GM13977 (cell line): Measurements from ENCODE around the gene PSMA2.
A peak's percentile ranks its signal among the peaks of the same experiment; 100 is the strongest.
"Not testable (repeated sequence)": the region's sequence is repeated elsewhere in the genome, so short reads cannot be mapped to it uniquely, and the experiment has no call there.

ENCODE experiments used
- DNase-seq: peaks from one replicate; pipeline ENCODE4 v3.0.0; 2012; ENCODE audit warnings: low spot score
- in situ Hi-C: fragments of 300-500 bp; cut with MboI; formaldehyde crosslinking; loops from one replicate; pipeline ENCODE4 v1.12.0; 2022; ENCODE audit warnings: low sequenced_read_pairs, low pct_unique_long_range_greater_than_20kb, mixed read lengths, inconsistent platforms; ENCODE audit not compliant: unreplicated experiment
- TF ChIP-seq, protein P1 (sequence below): IDR thresholded peaks from 2 replicates; pipeline ENCODE4 v1.5.1; 2012; ENCODE audit warnings: mild to moderate bottlenecking, control low read depth; ENCODE audit not compliant: insufficient read depth; ENCODE audit errors: extremely low read depth, missing control alignments

PSMA2 gene

DNA sequence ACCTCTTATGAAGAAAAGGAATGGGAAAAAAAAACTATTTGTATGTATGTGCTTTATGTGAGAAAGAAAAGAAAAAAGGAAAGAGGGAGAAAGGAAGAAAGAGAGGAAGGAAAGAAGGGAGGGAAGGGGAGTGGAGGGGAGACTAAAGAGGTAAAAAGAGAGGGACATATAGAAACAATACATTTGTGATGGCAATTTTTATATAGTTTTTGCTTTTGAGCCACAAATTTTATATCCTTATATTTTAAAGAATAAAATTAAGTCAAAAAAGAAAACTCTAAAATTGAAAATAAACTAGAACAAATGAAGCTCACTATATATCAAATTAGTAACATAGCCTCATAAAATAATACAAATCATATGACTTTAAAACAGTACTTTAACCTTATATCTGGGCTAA, 31.1 kb downstream of the PSMA2 start:
- no peak for DNase-seq

DNA sequence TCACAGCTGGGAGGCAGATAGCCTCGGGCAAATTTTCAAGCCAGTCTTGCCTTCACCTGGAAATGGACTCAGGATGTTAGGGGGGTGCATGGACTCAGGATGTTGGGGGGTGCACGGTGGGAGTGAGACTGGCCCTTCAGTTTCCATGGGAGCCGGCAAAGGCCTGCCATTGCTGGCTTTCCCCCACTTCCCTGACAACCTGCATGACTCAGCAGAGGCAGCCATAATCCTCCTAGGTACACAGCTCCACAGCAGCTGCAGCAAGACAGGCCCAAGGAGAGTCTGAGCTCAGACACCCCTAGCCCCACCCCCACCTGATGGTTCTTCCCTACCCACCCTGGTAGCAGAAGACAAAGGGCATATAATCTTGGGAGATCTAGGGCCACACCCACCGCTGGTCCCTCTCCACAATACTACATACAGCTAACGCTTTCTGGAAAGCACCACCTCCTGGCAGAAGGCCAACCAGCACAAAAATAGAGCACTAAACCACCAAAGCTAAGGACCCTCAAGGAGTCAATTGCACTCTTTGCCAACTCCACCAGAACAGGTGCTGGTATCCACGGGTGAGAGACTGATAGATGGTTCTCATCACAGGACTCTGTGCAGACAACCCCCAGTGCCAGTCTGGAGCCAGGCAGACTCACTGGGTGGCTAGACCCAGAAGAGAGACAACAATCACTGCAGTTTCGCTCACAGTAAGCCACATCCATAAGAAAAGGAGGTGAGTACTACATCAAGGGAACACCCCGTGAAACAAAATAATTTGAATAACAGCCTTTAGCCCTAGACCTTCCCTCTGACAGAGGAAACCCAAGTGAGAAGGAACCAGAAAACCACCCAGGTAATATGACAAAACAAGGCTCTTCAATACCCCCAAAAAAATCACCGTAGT, 38.4 kb downstream of the PSMA2 start:
- in situ Hi-C loops, result no loop called here
- DNase-seq, result no peak
- TF ChIP-seq, protein P1, sequence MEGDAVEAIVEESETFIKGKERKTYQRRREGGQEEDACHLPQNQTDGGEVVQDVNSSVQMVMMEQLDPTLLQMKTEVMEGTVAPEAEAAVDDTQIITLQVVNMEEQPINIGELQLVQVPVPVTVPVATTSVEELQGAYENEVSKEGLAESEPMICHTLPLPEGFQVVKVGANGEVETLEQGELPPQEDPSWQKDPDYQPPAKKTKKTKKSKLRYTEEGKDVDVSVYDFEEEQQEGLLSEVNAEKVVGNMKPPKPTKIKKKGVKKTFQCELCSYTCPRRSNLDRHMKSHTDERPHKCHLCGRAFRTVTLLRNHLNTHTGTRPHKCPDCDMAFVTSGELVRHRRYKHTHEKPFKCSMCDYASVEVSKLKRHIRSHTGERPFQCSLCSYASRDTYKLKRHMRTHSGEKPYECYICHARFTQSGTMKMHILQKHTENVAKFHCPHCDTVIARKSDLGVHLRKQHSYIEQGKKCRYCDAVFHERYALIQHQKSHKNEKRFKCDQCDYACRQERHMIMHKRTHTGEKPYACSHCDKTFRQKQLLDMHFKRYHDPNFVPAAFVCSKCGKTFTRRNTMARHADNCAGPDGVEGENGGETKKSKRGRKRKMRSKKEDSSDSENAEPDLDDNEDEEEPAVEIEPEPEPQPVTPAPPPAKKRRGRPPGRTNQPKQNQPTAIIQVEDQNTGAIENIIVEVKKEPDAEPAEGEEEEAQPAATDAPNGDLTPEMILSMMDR, result no peak

More for the DNA sequence above, 31.1 kb downstream of the PSMA2 start:
- in situ Hi-C loops, result no loop called here
- TF ChIP-seq, protein P1, result no peak

DNA sequence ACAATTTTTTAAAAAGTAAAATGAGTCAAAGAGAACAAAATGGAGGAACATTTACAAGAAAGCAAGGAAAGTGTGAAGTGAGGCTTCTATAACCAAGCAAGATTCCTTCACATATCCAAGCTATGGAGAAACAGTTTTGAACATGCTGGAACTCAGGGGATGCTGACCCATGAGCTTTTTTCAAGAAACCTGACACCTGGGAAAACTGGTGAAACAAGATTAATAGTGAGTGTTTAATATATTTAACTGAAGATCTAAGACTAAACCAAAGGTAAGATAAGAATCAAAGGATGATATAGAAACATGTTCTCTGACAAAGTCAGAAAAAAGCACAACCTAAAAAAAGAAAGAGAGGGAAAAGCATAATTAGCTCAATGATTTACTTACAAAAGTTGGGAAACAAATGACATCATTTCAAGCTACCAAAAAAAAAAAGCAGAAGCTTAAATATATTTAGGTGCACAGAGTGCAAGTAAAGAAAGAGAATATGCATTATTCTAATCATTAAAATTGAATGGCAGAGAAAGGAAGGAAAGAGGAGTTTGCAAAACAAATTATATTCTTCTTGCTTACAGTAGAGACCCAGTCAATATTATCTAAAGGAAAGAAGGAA, 45.0 kb downstream of the PSMA2 start:
- no peak for DNase-seq
- in situ Hi-C loops, result no loop called here
- TF ChIP-seq, protein P1, result no peak

DNA sequence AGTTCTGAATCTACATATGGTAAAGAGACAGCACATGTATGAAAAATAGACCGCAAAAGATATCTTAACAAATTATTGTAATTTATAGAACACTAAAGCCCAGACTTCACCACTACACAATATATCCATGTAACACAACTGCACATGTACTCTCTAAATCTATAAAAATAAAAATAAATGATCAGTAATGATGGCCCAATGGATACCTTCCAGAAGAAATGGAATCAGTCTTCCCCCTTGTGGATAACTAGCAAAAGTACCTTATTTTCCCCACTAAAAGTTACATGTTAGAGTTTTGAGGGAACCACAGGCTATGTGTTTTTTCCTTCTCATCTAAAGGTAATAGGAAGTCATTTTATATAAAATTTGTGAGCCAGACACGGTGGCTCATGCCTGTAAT, 45.8 kb downstream of the PSMA2 start:
- TF ChIP-seq, protein P1, result peak; percentile 25
- in situ Hi-C loops, result no loop called here
- no peak for DNase-seq

DNA sequence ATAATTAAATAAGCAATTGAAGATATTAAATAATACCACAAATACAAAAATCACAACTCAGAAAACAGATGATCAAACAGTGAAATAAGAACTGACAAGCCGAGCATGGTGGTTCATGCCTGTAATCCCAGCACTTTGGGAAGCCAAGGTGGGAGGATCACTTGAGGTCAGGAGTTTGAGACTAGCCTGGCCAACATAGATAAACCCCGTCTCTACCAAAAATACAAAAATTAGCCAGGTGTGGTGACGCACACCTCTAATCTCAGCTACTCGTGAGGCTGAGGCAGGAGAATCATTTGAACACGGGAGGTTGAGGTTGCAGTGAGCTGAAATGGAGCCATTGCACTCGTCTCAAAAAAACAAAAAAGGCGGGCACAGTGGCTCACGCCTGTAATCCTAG, 46.8 kb downstream of the PSMA2 start:
- DNase-seq, in situ Hi-C loops: not testable (repeated sequence)

DNA sequence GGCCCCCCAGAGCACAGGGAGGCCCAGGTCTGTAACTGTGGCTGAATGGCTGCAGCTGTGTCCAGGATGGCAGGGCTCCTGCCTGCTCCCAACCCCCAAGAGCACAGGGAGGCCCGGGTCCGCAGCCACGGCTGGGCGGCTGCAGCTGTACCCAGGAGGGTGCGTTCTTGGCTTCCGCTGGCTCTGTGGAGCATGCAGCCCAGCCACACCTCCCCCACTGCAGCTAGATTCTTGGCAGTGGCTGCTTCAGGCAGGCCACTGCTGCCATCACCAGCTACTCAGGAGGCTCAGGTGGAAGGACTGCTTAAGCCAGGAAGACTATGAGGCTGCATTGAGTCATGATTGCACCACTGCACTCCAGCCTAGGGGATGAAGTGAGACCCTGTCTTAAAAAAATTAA, 48.0 kb downstream of the PSMA2 start:
- DNase-seq, result no peak
- in situ Hi-C loops, result no loop called here
- TF ChIP-seq, protein P1, result no peak

DNA sequence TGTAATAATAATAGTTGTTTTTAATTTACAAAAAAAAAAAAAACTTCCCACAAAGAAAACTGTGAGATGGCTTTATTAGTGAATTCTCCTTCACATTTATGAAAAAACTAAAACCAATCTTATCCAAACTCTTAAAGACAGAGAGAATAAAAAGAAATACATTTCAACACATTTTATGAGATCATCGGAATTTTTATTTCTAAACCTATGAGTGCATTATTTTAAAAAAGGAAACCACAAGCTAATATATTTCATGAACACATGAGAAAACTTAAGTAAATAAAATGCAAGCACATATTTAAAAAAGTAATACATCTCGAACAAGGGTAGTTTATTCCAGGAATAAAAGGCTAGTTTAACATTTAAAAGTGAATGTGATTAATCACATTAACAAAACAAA, 51.6 kb downstream of the PSMA2 start:
- TF ChIP-seq, protein P1, result no peak
- no peak for DNase-seq
- in situ Hi-C loops, result no loop called here
